H9 (cell line): Measurements from ENCODE around the gene TBX15. TPM values are rescaled to one million over a fixed set of nuclear protein-coding genes. Genes with fewer than 3 reads are reported as not detected.

ENCODE experiments used
- DNase-seq: peaks from one replicate; pipeline ENCODE4 v3.0.0-alpha.2; 2017
- H2AFZ ChIP-seq: one replicate; pipeline ENCODE4 v1.6.1; 2013; ENCODE audit warnings: mild to moderate bottlenecking, low read length, control low read depth, moderate library complexity
- H2AK5ac ChIP-seq: 2 replicates; pipeline ENCODE4 v1.6.1; 2013; ENCODE audit warnings: low read length, control low read depth, mixed read lengths; ENCODE audit not compliant: insufficient read length
- H2BK120ac ChIP-seq: one replicate; pipeline ENCODE4 v1.6.1; 2013; ENCODE audit warnings: low read depth, mild to moderate bottlenecking, low read length, control low read depth, inconsistent platforms; ENCODE audit not compliant: poor library complexity, severe bottlenecking
- H2BK12ac ChIP-seq: 2 replicates; pipeline ENCODE4 v1.6.1; 2013; ENCODE audit warnings: low read length, control low read depth, mixed read lengths, low read depth; ENCODE audit not compliant: insufficient read length
- H2BK15ac ChIP-seq: 2 replicates; pipeline ENCODE4 v1.6.1; 2013; ENCODE audit warnings: low read depth, low read length, control low read depth
- H2BK20ac ChIP-seq: one replicate; pipeline ENCODE4 v1.6.1; 2013; ENCODE audit warnings: low read depth, mild to moderate bottlenecking, low read length, control low read depth, inconsistent platforms; ENCODE audit not compliant: poor library complexity, severe bottlenecking
- H2BK5ac ChIP-seq: 2 replicates; pipeline ENCODE4 v1.6.1; 2013; ENCODE audit warnings: low read length, control low read depth, mixed read lengths; ENCODE audit not compliant: insufficient read length
- H3K14ac ChIP-seq: 2 replicates; pipeline ENCODE4 v1.6.1; 2013; ENCODE audit warnings: low read length, control low read depth; ENCODE audit not compliant: insufficient read depth
- H3K18ac ChIP-seq: 2 replicates; pipeline ENCODE4 v1.6.1; 2013; ENCODE audit warnings: low read depth, mild to moderate bottlenecking, mixed read lengths, low read length, control low read depth; ENCODE audit not compliant: insufficient read length
- H3K23ac ChIP-seq: 2 replicates; pipeline ENCODE4 v1.6.1; 2013; ENCODE audit warnings: low read length, control low read depth, mixed read lengths, low read depth; ENCODE audit not compliant: insufficient read length
- H3K23me2 ChIP-seq: 2 replicates; pipeline ENCODE4 v1.6.1; 2013; ENCODE audit warnings: low read depth, mild to moderate bottlenecking, mixed read lengths, low read length, control low read depth; ENCODE audit not compliant: insufficient read length, poor library complexity, severe bottlenecking
- H3K27ac ChIP-seq: 2 replicates; pipeline ENCODE4 v1.5.1; 2013; ENCODE audit warnings: low read length, control low read depth, mixed read lengths, low read depth; ENCODE audit not compliant: insufficient read length
- H3K27me3 ChIP-seq: 2 replicates; pipeline ENCODE4 v1.6.1; 2013; ENCODE audit warnings: low read length, control low read depth, inconsistent platforms; ENCODE audit not compliant: insufficient read depth
- H3K4ac ChIP-seq: 2 replicates; pipeline ENCODE4 v1.6.1; 2013; ENCODE audit warnings: low read depth, mild to moderate bottlenecking, control low read depth, inconsistent platforms, low read length, moderate library complexity
- H3K4me1 ChIP-seq: 2 replicates; pipeline ENCODE4 v1.6.1; 2013; ENCODE audit warnings: low read length, control low read depth, inconsistent platforms; ENCODE audit not compliant: insufficient read depth
- H3K4me2 ChIP-seq: 2 replicates; pipeline ENCODE4 v1.6.1; 2013; ENCODE audit warnings: low read length, control low read depth, mixed read lengths; ENCODE audit not compliant: insufficient read length, insufficient read depth
- H3K56ac ChIP-seq: 2 replicates; pipeline ENCODE4 v1.6.1; 2013; ENCODE audit warnings: low read depth, mild to moderate bottlenecking, mixed read lengths, low read length, control low read depth; ENCODE audit not compliant: insufficient read length
- H3K79me1 ChIP-seq: 2 replicates; pipeline ENCODE4 v1.6.1; 2013; ENCODE audit warnings: low read depth, mild to moderate bottlenecking, moderate library complexity, low read length, control low read depth, inconsistent platforms; ENCODE audit not compliant: insufficient read depth, poor library complexity, severe bottlenecking
- H3K79me2 ChIP-seq: 2 replicates; pipeline ENCODE4 v1.6.1; 2013; ENCODE audit warnings: low read length, control low read depth, inconsistent platforms; ENCODE audit not compliant: insufficient read depth
- H3K9ac ChIP-seq: 2 replicates; pipeline ENCODE4 v1.6.1; 2013; ENCODE audit warnings: low read length, control low read depth, mixed read lengths; ENCODE audit not compliant: insufficient read length; ENCODE audit errors: extremely low read depth
- H3K9me3 ChIP-seq: one replicate; pipeline ENCODE4 v1.6.1; 2013; ENCODE audit warnings: low read depth, low read length, inconsistent platforms; ENCODE audit not compliant: control insufficient read depth
- H3T11ph ChIP-seq: one replicate; pipeline ENCODE4 v1.6.1; 2013; ENCODE audit warnings: mild to moderate bottlenecking, low read length, control low read depth, inconsistent platforms
- H4K20me1 ChIP-seq: one replicate; pipeline ENCODE4 v1.6.1; 2013; ENCODE audit not compliant: control insufficient read depth, insufficient read length, insufficient read depth
- H4K5ac ChIP-seq: 2 replicates; pipeline ENCODE4 v1.6.1; 2013; ENCODE audit warnings: low read depth, mild to moderate bottlenecking, mixed read lengths, low read length, control low read depth; ENCODE audit not compliant: insufficient read length
- H4K8ac ChIP-seq: replicated peaks from 2 replicates; pipeline ENCODE4 v1.6.1; 2013; ENCODE audit warnings: low read length, control low read depth, mixed read lengths, low read depth; ENCODE audit not compliant: insufficient read length
- H4K91ac ChIP-seq: 2 replicates; pipeline ENCODE4 v1.6.1; 2013; ENCODE audit warnings: low read depth, mild to moderate bottlenecking, moderate library complexity, mixed read lengths, low read length, control low read depth; ENCODE audit not compliant: insufficient read length
- H3K27ac Mint-ChIP-seq, 3 experiments: 2 replicates in 2 of 3; 3 replicates in 1 of 3; pipeline ENCODE4 v1.8.0; 2020 to 2021; ENCODE audit warnings: mixed read lengths in 3 of 3, mild to moderate bottlenecking in 1 of 3, moderate library complexity in 1 of 3
- H3K27me3 Mint-ChIP-seq: 2 replicates; pipeline ENCODE4 v1.8.0; 2021; ENCODE audit warnings: low read depth, mild to moderate bottlenecking, moderate library complexity, mixed read lengths
- H3K36me3 Mint-ChIP-seq, 3 experiments: 2 replicates in 2 of 3; 3 replicates in 1 of 3; pipeline ENCODE4 v1.8.0; 2020 to 2021; ENCODE audit warnings: low read depth in 3 of 3, mixed read lengths in 3 of 3; ENCODE audit not compliant: insufficient read depth in 1 of 3
- H3K4me1 Mint-ChIP-seq, 2 experiments: 2 replicates each; pipeline ENCODE4 v1.8.0; 2020; ENCODE audit warnings: mixed read lengths in 2 of 2
- H3K4me3 Mint-ChIP-seq, 2 experiments: 2 replicates in 1 of 2; 3 replicates in 1 of 2; pipeline ENCODE4 v1.8.0; 2020 to 2021; ENCODE audit warnings: mild to moderate bottlenecking in 2 of 2, mixed read lengths in 2 of 2, moderate library complexity in 1 of 2
- H3K9me3 Mint-ChIP-seq, 2 experiments: 2 replicates in 1 of 2; 3 replicates in 1 of 2; pipeline ENCODE4 v1.8.0; 2020; ENCODE audit warnings: mild to moderate bottlenecking in 2 of 2, mixed read lengths in 2 of 2, moderate library complexity in 1 of 2
- WGBS: extraction: QIAGEN DNeasy Blood & Tissue Kit; methylation state at CpG from one replicate; pipeline ENCODE4 v1.1.7; 2013; ENCODE audit warnings: missing lambda C conversion rate, low lambda C conversion rate, mixed read lengths; ENCODE audit not compliant: insufficient read length; ENCODE audit errors: extremely low coverage; 5-methylcytosine and 5-hydroxymethylcytosine counted together
- total RNA-seq: library from RNA; stranded (reverse); gene quantifications from 2 replicates; pipeline ENCODE4 v1.2.1, GENCODE V29; 2021
- TF ChIP-seq, protein P1 (sequence below): fragments of 200-600 bp; sonication (generic); conservative IDR thresholded peaks from 3 replicates; pipeline ENCODE4 v1.8.0; 2021; ENCODE audit warnings: antibody characterized with exemption, mild to moderate bottlenecking

TBX15 gene
- total RNA-seq, 1 experiment from 2014 or later, result 0.07 TPM

- peaks cover 89% of the 10 kb centered on the region for H3K27me3 ChIP-seq
- H4K20me1 ChIP-seq, result no peaks in the 10 kb centered on the region
- H3K23ac ChIP-seq, result no peak overlapping the region
- peaks cover 0 to 2% of the 10 kb centered on the region in 2 experiments; a peak in 2 of 5 replicates for H3K9me3 Mint-ChIP-seq
- no peak for DNase-seq
- H3K27ac Mint-ChIP-seq, result no peak overlapping the region
- H3K9me3 ChIP-seq, result no peaks in the 10 kb centered on the region
- H3K4ac ChIP-seq, result no peak overlapping the region
- no peaks in the 10 kb centered on the region for H3K79me1 ChIP-seq
- no peak overlapping the region for H3K4me3 Mint-ChIP-seq
- no peak overlapping the region for H3T11ph ChIP-seq
- H3K27me3 Mint-ChIP-seq, result peaks cover 100% of the 10 kb centered on the region
- TF ChIP-seq, protein P1, sequence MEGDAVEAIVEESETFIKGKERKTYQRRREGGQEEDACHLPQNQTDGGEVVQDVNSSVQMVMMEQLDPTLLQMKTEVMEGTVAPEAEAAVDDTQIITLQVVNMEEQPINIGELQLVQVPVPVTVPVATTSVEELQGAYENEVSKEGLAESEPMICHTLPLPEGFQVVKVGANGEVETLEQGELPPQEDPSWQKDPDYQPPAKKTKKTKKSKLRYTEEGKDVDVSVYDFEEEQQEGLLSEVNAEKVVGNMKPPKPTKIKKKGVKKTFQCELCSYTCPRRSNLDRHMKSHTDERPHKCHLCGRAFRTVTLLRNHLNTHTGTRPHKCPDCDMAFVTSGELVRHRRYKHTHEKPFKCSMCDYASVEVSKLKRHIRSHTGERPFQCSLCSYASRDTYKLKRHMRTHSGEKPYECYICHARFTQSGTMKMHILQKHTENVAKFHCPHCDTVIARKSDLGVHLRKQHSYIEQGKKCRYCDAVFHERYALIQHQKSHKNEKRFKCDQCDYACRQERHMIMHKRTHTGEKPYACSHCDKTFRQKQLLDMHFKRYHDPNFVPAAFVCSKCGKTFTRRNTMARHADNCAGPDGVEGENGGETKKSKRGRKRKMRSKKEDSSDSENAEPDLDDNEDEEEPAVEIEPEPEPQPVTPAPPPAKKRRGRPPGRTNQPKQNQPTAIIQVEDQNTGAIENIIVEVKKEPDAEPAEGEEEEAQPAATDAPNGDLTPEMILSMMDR, result no peak
- WGBS, result no CpG with 5 or more reads among the region's 5 CpGs
- H3K23me2 ChIP-seq, result peaks cover 7% of the 10 kb centered on the region
- H3K56ac ChIP-seq, result no peak overlapping the region
- H2AK5ac ChIP-seq, result no peak overlapping the region
- no peak overlapping the region for H3K27ac ChIP-seq
- no peak overlapping the region for H2BK5ac ChIP-seq
- no peak overlapping the region for H2BK20ac ChIP-seq
- peaks cover 4% of the 10 kb centered on the region; the same call in 1 of the 2 replicates for H3K4me1 ChIP-seq
- no peak overlapping the region for H3K18ac ChIP-seq
- no peak overlapping the region for H3K4me2 ChIP-seq
- no peaks in the 10 kb centered on the region for H3K36me3 Mint-ChIP-seq
- H2AFZ ChIP-seq, result no peak overlapping the region
- H4K8ac ChIP-seq, result no peak overlapping the region
- no peak overlapping the region for H4K5ac ChIP-seq
- H3K79me2 ChIP-seq, result no peaks in the 10 kb centered on the region
- no peak overlapping the region for H2BK120ac ChIP-seq
- H3K9ac ChIP-seq, result no peak overlapping the region
- no peak overlapping the region for H3K14ac ChIP-seq
- no peak overlapping the region for H2BK15ac ChIP-seq
- H3K4me1 Mint-ChIP-seq, result peaks cover 35 to 46% of the 10 kb centered on the region in 2 experiments
- no peak overlapping the region for H2BK12ac ChIP-seq
- H4K91ac ChIP-seq, result no peak overlapping the region
Observed at GRCh38 chr1:119004129-119004527, 16.0 kb upstream of the TBX15 start.
